ENCODE data around the gene TMEM130.

- TF ChIP-seq EZH2 (IDR thresholded peaks at IDR 0.05) (no peak), FOXP2 (optimal IDR thresholded peaks at IDR 0.05; ENCODE audit: control extremely low read depth, extremely low read length, insufficient read depth) (no peak), POLR2AphosphoS5 (IDR thresholded peaks at IDR 0.05; ENCODE audit: borderline replicate concordance, low read depth, low read length) (no peak)
These were observed 32.7 kb upstream of the TMEM130 start for GRCh38 chr7:98902523-98902922.
